Trophoblast cell (in vitro differentiated cells and primary cell): Measurements from ENCODE around the gene TNKS1BP1.
A peak's percentile ranks its signal among the peaks of the same experiment; 100 is the strongest.

Experiments
- DNase-seq, 2 donors: peaks; one replicate each; pipeline ENCODE4 v3.0.0-alpha.2; 2016
- H2AFZ ChIP-seq: 2 replicates; pipeline ENCODE4 v1.6.1; 2013; ENCODE audit warnings: low read length, moderate library complexity, mild to moderate bottlenecking; ENCODE audit not compliant: insufficient read depth, poor library complexity
- H2AK5ac ChIP-seq: 2 replicates; pipeline ENCODE4 v1.6.1; 2013; ENCODE audit warnings: mild to moderate bottlenecking, low read length
- H2BK120ac ChIP-seq: 2 replicates; pipeline ENCODE4 v1.6.1; 2013; ENCODE audit warnings: low read length, mild to moderate bottlenecking, moderate library complexity; ENCODE audit not compliant: insufficient read depth, poor library complexity
- H2BK12ac ChIP-seq: 2 replicates; pipeline ENCODE4 v1.6.1; 2013; ENCODE audit warnings: mild to moderate bottlenecking, low read length, moderate library complexity
- H2BK5ac ChIP-seq: 2 replicates; pipeline ENCODE4 v1.6.1; 2013; ENCODE audit warnings: low read length, low read depth, moderate library complexity, mild to moderate bottlenecking; ENCODE audit not compliant: poor library complexity
- H3K14ac ChIP-seq: 2 replicates; pipeline ENCODE4 v1.6.1; 2013; ENCODE audit warnings: mild to moderate bottlenecking, low read length
- H3K18ac ChIP-seq: 2 replicates; pipeline ENCODE4 v1.6.1; 2013; ENCODE audit warnings: mild to moderate bottlenecking, low read length
- H3K23ac ChIP-seq: 2 replicates; pipeline ENCODE4 v1.6.1; 2013; ENCODE audit warnings: low read length
- H3K27ac ChIP-seq: 2 replicates; pipeline ENCODE4 v1.5.1; 2013; ENCODE audit warnings: low read depth, mild to moderate bottlenecking, inconsistent platforms, low read length, moderate library complexity
- H3K27me3 ChIP-seq: 2 replicates; pipeline ENCODE4 v1.6.1; 2013; ENCODE audit warnings: inconsistent platforms, mild to moderate bottlenecking, low read length, moderate library complexity; ENCODE audit not compliant: insufficient read depth
- H3K36me3 ChIP-seq, 2 experiments: 1 replicate in 1 of 2; 2 replicates in 1 of 2; pipeline ENCODE4 v1.6.1; 2013; ENCODE audit warnings: low read length in 2 of 2, mild to moderate bottlenecking in 2 of 2, moderate library complexity in 1 of 2; ENCODE audit not compliant: insufficient read depth in 2 of 2, control insufficient read depth in 1 of 2
- H3K4ac ChIP-seq: 2 replicates; pipeline ENCODE4 v1.6.1; 2013; ENCODE audit warnings: low read depth, mild to moderate bottlenecking, low read length, moderate library complexity
- H3K4me1 ChIP-seq, 2 experiments: 1 replicate in 1 of 2; 2 replicates in 1 of 2; pipeline ENCODE4 v1.6.1; 2013; ENCODE audit warnings: low read length in 2 of 2, mild to moderate bottlenecking in 2 of 2, moderate library complexity in 1 of 2; ENCODE audit not compliant: insufficient read depth in 2 of 2, control insufficient read depth in 1 of 2
- H3K4me2 ChIP-seq: 2 replicates; pipeline ENCODE4 v1.6.1; 2013; ENCODE audit warnings: inconsistent platforms, mild to moderate bottlenecking, low read length, moderate library complexity
- H3K4me3 ChIP-seq: 2 replicates; pipeline ENCODE4 v1.5.1; 2013; ENCODE audit warnings: mild to moderate bottlenecking, low read depth, low read length, inconsistent platforms
- H3K79me1 ChIP-seq: one replicate; pipeline ENCODE4 v1.6.1; 2013; ENCODE audit warnings: low read length
- H3K79me2 ChIP-seq: 2 replicates; pipeline ENCODE4 v1.6.1; 2013; ENCODE audit warnings: low read length, mild to moderate bottlenecking; ENCODE audit not compliant: control insufficient read depth, insufficient read depth, poor library complexity
- H3K9ac ChIP-seq: 2 replicates; pipeline ENCODE4 v1.6.1; 2013; ENCODE audit warnings: mild to moderate bottlenecking, low read length
- H3K9me3 ChIP-seq: 2 replicates; pipeline ENCODE4 v1.6.1; 2013; ENCODE audit warnings: low read depth, mild to moderate bottlenecking, control low read depth, inconsistent platforms, low read length; ENCODE audit not compliant: insufficient read depth
- H4K12ac ChIP-seq: 2 replicates; pipeline ENCODE4 v1.6.1; 2013; ENCODE audit warnings: low read depth, mild to moderate bottlenecking, low read length, moderate library complexity
- H4K8ac ChIP-seq: 2 replicates; pipeline ENCODE4 v1.6.1; 2013; ENCODE audit warnings: low read depth, mild to moderate bottlenecking, low read length, moderate library complexity
- H4K91ac ChIP-seq: one replicate; pipeline ENCODE4 v1.6.1; 2013; ENCODE audit warnings: low read depth, mild to moderate bottlenecking, low read length, moderate library complexity
- whole genome bisulfite sequencing: extraction: QIAGEN DNeasy Blood & Tissue Kit; methylation state at CpG from one replicate; pipeline ENCODE4 v1.1.7; 2013; ENCODE audit warnings: missing lambda C conversion rate; ENCODE audit not compliant: insufficient read length, insufficient coverage; ENCODE audit errors: extremely low coverage; 5-methylcytosine and 5-hydroxymethylcytosine counted together

Gene TNKS1BP1

DNA sequence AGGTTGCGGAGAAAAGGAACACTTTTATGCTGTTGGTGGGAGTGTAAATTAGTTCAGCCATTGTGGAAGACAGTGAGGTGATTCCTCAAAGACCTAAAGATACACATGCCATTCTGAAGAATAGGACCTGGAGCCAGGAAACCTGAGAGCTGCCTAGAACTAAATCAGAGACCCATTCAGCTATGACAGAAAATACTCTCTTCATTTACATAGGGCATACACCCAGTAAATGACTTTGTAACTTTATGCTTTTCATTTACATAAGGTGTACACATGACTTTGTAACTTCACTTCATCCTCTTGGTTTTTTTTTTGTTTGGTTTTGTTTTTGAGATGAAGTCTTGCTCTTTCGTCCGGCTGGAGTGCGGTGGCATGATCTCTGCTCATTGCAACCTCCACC lies 62.6 kb downstream of the TNKS1BP1 start:
- no peaks in the 10 kb centered on the region for H3K36me3 ChIP-seq
- H2AFZ ChIP-seq, result no peak overlapping the region
- H2BK5ac ChIP-seq, result no peak overlapping the region
- no peak overlapping the region for H3K18ac ChIP-seq
- no peaks in the 10 kb centered on the region for H3K9me3 ChIP-seq
- no peak overlapping the region for H4K91ac ChIP-seq
- H3K23ac ChIP-seq, result no peak overlapping the region
- no peaks in the 10 kb centered on the region for H3K79me2 ChIP-seq
- H3K27me3 ChIP-seq, result no peaks in the 10 kb centered on the region
- no peak overlapping the region for H3K4me3 ChIP-seq
- no peak overlapping the region for H2BK120ac ChIP-seq
- no peak overlapping the region for H3K27ac ChIP-seq
- H4K12ac ChIP-seq, result no peak overlapping the region
- H2AK5ac ChIP-seq, result no peak overlapping the region
- no CpG with 5 or more reads among the region's 4 CpGs for WGBS
- no peak overlapping the region for H2BK12ac ChIP-seq
- H3K4me2 ChIP-seq, result no peak overlapping the region
- H3K4ac ChIP-seq, result no peak overlapping the region
- no peak overlapping the region for H4K8ac ChIP-seq
- H3K14ac ChIP-seq, result no peak overlapping the region
- peaks cover 0 to 3% of the 10 kb centered on the region in 2 experiments for H3K4me1 ChIP-seq
- no peaks in the 10 kb centered on the region for H3K79me1 ChIP-seq
- no peak overlapping the region for H3K9ac ChIP-seq
- no peak for DNase-seq

DNA sequence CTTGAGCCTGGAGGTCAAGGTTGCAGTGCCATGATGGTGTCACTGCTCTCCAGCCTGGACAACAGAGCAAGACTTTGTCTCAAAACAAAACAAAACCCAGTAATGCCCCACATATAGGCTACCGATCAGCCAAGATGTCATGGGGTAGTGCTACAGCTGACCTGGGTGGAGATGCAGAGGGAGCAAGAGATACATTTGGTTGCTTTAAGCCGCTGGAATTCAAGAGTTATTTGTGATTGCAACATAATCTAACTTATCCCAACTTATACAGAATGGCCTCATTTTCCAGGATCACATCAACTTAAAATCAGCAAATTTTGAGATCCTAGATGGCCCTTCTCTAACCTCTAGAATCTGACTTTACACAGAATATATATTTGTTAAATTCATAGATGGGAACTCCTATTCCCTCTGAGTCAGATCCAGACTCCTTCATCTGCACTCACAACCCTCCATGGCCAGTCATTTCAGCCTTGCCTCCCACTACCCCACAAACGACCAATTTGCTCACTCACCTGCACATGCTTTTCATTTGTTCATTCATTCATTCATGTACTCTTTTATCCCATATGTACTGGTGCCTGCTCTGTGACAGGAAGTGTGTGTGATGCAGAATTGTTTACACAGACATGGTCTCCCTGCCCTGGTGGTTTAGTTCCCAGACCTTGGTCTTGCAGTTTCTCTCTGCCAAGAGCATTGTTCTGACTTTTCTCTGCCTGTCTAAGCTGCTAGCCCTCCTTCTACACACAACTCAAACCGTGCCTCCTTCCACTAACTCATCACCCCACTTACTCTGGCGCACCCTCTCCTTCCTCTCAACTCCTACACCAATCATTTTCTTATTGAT lies 63.6 kb downstream of the TNKS1BP1 start:
- Histone ChIP-seq H2BK12ac (peak overlapping the region; percentile 45), H3K9me3 (no peaks in the 10 kb centered on the region), H3K14ac (peak overlapping the region; percentile 26), H2BK120ac (peak overlapping the region; percentile 44), H3K23ac (no peak overlapping the region), H3K27ac (no peak overlapping the region), H3K4me1 (peaks cover 0 to 3% of the 10 kb centered on the region in 2 experiments), H4K8ac (no peak overlapping the region), H2AFZ (no peak overlapping the region), H3K4me2 (no peak overlapping the region), H3K27me3 (no peaks in the 10 kb centered on the region), H3K36me3 (no peaks in the 10 kb centered on the region), H2BK5ac (no peak overlapping the region), H3K9ac (no peak overlapping the region), H4K91ac (no peak overlapping the region), H3K79me2 (no peaks in the 10 kb centered on the region), H4K12ac (no peak overlapping the region), H2AK5ac (no peak overlapping the region), H3K79me1 (no peaks in the 10 kb centered on the region), H3K4ac (no peak overlapping the region), H3K18ac (no peak overlapping the region), H3K4me3 (no peak overlapping the region)
- WGBS, result 100% methylated on average over 2 of the region's 5 CpGs
- no peak for DNase-seq

DNA sequence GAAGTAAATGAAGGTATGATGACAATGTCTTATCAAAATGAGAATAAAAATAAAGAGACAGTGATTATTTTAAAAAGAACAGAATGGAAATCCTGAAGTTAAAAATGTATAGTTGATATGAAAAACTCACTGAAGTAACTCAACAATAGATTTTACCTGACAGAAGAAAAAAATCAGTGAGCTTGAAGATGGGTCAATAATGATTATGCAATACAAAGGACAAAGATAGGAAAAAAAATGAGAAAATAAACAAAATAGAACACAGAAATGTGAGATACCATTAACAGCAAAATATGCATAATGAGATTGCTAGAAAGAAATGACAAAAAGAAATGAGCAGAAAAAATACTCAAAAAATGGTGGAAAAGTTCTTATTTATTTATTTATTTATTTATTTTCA lies 68.6 kb downstream of the TNKS1BP1 start:
- Histone ChIP-seq H3K4ac (no peak overlapping the region), H3K23ac (no peak overlapping the region), H3K27ac (no peak overlapping the region), H2AK5ac (no peak overlapping the region), H4K91ac (no peak overlapping the region), H3K14ac (no peak overlapping the region), H3K9me3 (no peaks in the 10 kb centered on the region), H3K4me1 (peaks cover 0 to 13% of the 10 kb centered on the region in 2 experiments), H3K36me3 (no peaks in the 10 kb centered on the region), H3K27me3 (no peaks in the 10 kb centered on the region), H3K4me2 (no peak overlapping the region), H4K12ac (no peak overlapping the region), H4K8ac (no peak overlapping the region), H2BK12ac (no peak overlapping the region), H2BK120ac (no peak overlapping the region), H2BK5ac (no peak overlapping the region), H3K4me3 (no peak overlapping the region), H3K79me1 (peaks cover 5% of the 10 kb centered on the region), H3K9ac (no peak overlapping the region), H3K79me2 (no peaks in the 10 kb centered on the region), H3K18ac (no peak overlapping the region), H2AFZ (no peak overlapping the region)
- no peak for DNase-seq

DNA sequence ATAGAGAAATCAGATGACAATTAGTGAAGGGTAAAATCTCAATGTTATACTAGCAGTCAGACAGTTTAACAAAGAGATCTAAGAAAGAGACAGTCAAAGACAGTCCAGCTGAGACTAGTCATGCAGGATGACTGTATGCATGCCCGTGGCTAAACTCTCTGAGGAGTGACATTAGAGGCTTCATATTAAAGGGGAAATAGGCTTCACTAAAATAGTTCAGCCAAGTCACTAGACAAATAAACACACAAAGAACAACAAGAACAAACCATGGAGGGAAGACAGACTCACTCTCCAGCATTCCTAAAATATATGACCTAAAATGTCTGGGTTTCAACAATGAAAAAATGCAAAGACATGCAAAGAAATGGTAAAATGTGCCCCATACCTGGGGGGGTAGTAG lies 69.1 kb downstream of the TNKS1BP1 start:
- Histone ChIP-seq H2AK5ac (no peak overlapping the region), H4K91ac (no peak overlapping the region), H3K14ac (no peak overlapping the region), H2BK5ac (no peak overlapping the region), H3K79me2 (no peaks in the 10 kb centered on the region), H2BK120ac (no peak overlapping the region), H3K36me3 (no peaks in the 10 kb centered on the region), H3K4me1 (peaks cover 0 to 16% of the 10 kb centered on the region in 2 experiments), H3K18ac (no peak overlapping the region), H3K27me3 (no peaks in the 10 kb centered on the region), H3K9ac (no peak overlapping the region), H2AFZ (no peak overlapping the region), H4K12ac (no peak overlapping the region), H3K9me3 (no peaks in the 10 kb centered on the region), H3K4me2 (no peak overlapping the region), H3K79me1 (peaks cover 7% of the 10 kb centered on the region), H4K8ac (no peak overlapping the region), H2BK12ac (no peak overlapping the region), H3K4me3 (no peak overlapping the region), H3K27ac (peak overlapping the region; percentile 88), H3K23ac (no peak overlapping the region), H3K4ac (no peak overlapping the region)
- WGBS, result no CpG with 5 or more reads among the region's 1 CpG
- DNase-seq, result peak; percentile 58 to 84
